GM13977 (cell line): ENCODE measurements around the gene RNF133.

Source experiments
- DNase-seq: peaks from one replicate; pipeline ENCODE4 v3.0.0; 2012; ENCODE audit warnings: low spot score
- in situ Hi-C: fragments of 300-500 bp; cut with MboI; formaldehyde crosslinking; loops from one replicate; pipeline ENCODE4 v1.12.0; 2022; ENCODE audit warnings: low sequenced_read_pairs, low pct_unique_long_range_greater_than_20kb, mixed read lengths, inconsistent platforms; ENCODE audit not compliant: unreplicated experiment
- TF ChIP-seq, protein P1 (sequence below): IDR thresholded peaks from 2 replicates; pipeline ENCODE4 v1.5.1; 2012; ENCODE audit warnings: mild to moderate bottlenecking, control low read depth; ENCODE audit not compliant: insufficient read depth; ENCODE audit errors: extremely low read depth, missing control alignments

RNF133 gene

DNA sequence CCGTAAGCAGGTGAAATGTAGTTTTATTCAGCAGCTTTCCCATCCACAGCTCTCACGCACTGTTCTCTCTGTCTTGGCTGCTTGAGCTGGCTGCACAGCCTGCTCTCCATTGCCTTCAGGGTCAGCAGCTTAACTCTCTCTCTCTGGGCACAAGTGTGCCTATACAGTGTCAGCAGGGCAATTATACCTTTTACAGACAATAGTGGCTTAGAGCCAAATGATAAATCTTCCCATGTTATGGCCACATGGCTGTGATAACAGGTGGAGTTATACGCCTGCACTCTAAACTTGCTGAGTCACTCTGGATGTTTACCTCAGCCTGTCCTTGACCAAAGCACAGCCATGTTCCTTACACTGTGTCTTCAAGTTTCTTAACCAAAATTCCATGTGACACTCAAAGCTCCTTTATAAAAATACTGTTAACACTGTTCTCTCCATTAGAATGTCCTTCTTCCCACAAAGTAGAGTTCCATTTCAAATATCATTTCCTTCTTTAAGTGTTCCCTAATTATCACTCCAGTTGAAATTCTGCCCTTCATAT lies 6.1 kb downstream of the RNF133 start:
- in situ Hi-C loops = no loop called here
- DNase-seq = no peak
- TF ChIP-seq, protein P1, sequence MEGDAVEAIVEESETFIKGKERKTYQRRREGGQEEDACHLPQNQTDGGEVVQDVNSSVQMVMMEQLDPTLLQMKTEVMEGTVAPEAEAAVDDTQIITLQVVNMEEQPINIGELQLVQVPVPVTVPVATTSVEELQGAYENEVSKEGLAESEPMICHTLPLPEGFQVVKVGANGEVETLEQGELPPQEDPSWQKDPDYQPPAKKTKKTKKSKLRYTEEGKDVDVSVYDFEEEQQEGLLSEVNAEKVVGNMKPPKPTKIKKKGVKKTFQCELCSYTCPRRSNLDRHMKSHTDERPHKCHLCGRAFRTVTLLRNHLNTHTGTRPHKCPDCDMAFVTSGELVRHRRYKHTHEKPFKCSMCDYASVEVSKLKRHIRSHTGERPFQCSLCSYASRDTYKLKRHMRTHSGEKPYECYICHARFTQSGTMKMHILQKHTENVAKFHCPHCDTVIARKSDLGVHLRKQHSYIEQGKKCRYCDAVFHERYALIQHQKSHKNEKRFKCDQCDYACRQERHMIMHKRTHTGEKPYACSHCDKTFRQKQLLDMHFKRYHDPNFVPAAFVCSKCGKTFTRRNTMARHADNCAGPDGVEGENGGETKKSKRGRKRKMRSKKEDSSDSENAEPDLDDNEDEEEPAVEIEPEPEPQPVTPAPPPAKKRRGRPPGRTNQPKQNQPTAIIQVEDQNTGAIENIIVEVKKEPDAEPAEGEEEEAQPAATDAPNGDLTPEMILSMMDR = no peak

DNA sequence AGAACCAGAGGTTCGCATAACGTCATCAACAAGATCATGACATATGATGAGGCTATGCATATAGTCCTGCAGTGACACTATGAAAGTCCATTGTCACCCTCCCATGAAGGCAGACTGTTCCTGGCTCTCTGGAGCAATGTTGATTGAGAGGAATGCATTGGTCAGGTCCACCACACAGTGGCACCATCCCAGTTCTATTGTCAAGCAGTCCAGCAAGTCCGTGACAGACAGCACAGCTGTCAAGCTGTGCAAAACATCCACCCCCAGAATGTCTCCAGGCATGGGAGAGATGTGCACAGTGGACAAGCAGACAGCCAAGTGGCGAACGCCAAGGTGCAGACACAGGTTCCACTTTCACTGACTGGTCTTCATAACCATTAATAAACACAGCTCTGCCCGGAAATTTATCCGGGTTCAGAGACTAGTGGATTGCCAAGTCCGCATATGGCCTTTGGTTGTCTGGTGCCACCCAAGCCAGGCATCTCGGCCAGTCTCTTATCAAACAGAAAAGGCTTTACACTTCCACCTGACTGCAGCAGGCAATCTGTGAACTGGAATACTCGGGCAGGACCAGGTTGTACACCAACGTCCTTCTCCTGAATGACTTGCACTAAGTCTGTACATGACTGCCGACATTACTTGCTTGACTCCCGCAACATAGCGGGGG lies 7.2 kb downstream of the RNF133 start:
- DNase-seq = no peak
- TF ChIP-seq, protein P1 = no peak
- in situ Hi-C loops = no loop called here

DNA sequence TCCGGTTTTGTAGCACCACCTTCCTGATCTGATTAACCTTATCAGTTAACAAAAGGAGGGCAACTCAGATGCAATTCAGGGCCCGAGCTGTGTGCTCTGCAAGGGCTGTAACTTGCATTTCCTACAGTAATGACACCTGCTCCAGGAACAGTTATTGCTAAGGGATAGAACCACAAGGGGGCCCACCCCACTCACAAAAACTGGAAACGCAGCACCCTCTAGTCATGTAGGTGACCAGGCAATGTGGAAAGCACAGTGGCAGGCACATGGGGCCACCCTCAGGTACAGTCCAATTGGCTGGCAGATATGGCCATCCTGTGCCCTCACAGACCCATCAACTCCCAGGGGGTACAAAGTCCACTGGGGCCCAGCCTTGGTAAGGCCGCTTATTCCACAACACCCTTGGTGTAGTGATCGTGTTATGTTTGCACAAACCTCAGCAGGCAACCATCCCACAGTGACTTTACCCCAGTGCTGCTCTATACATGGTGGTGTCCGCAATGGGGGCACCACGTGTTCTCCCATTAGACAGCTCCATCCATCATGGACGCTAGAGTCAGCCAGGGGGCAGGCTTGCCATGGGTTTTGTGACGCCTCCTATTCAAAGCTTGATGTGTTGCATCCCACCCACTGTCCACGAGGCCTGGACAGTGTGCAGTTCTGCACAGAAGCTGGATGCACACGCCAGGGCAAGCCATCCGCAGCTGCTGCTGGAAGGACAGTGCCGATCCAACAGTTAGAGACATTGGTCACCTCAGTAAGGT lies 9.4 kb downstream of the RNF133 start:
- DNase-seq = no peak
- TF ChIP-seq, protein P1 = no peak
- in situ Hi-C loops = no loop called here

DNA sequence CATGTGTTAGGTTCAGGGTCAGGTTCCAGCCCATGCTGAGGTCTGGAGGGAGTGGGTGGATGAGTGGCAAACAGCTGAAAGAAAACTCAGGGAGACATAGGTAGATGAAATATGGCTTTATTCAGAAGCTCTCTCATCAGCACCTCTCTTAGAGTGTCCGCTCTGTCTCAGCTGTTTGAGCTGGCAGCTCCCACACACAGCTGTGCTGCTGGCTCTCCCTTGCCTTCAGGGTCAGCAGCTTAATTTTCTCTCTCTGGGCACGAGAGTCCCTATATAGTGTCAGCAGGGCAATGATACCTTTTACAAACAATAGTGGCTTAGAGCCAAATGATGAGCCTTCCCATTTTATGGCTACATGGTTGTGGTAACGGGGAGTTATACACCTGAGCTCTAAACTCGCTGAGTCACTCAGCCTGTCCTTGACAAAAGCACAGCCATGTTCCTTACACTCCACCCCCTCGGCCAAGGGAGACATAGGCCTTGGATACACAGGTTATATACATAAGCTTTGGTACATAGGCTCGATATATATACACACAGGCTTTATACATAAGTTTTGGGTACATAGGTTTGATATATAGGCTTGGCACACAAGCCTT lies 10.4 kb downstream of the RNF133 start:
- DNase-seq = no peak
- TF ChIP-seq, protein P1 = no peak
- in situ Hi-C loops = no loop called here

DNA sequence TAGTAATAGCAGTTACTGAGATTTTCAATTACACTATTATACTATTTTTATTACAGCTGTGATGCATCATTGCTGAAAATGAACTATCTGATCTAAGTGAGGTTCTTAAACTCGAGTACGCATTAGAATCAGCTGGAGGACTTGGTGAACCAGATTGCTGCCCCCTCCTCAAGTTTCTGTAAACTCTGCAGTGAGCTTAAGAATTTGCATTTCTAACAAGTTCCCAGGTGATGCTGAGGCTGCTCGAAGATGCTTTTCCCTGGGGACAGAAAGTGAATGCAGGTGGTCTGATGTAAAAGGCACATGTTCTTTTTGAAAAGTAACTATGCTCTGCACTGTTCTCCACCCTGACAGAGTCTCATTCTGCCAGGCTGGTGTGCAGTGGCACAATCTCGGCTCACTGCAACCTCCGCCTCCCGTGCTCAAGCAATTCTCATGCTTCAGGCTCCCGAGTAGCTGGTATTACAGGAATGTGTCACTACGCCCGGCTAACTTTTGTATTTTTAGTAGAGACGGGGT lies 12.5 kb downstream of the RNF133 start:
- TF ChIP-seq, protein P1 = no peak
- no peak for DNase-seq
- in situ Hi-C loops = no loop called here

DNA sequence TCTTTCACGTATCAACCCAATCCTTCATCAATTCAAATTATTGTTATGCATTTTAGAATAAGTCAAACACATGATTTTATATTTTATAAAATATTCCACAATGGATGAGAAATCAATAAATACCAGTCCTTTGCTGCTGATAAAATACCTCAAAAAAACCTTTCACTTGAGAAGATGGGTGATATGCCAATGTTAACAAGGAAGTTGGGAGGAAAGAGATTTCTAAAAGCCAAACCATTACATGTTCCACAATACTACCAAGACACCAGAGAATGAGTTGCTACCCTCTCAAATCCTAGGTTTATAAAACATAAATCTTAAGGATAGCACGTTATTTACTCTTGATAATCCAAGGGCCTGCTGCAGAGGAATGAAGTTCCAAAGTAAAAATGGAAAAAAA lies 14.4 kb downstream of the RNF133 start:
- in situ Hi-C loops = no loop called here
- TF ChIP-seq, protein P1 = no peak
- no peak for DNase-seq
